ENCODE measurements around the gene TMPRSS11D.

Gene TMPRSS11D, protein sequence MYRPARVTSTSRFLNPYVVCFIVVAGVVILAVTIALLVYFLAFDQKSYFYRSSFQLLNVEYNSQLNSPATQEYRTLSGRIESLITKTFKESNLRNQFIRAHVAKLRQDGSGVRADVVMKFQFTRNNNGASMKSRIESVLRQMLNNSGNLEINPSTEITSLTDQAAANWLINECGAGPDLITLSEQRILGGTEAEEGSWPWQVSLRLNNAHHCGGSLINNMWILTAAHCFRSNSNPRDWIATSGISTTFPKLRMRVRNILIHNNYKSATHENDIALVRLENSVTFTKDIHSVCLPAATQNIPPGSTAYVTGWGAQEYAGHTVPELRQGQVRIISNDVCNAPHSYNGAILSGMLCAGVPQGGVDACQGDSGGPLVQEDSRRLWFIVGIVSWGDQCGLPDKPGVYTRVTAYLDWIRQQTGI

GRCh38 chr4:67883902-67884301, at the start of gene TMPRSS11D:
TSS of gene TMPRSS11D (minus strand) at chr4:67884002. CDS start at chr4:67883933, 69 bp downstream.
- no peak for DNase-seq (ENCODE audit: low spot score)

- no peak for DNase-seq (ENCODE audit: low spot score)
Measured at GRCh38 chr4:67933038-67933437, 49.2 kb upstream of the TMPRSS11D start.

DNA sequence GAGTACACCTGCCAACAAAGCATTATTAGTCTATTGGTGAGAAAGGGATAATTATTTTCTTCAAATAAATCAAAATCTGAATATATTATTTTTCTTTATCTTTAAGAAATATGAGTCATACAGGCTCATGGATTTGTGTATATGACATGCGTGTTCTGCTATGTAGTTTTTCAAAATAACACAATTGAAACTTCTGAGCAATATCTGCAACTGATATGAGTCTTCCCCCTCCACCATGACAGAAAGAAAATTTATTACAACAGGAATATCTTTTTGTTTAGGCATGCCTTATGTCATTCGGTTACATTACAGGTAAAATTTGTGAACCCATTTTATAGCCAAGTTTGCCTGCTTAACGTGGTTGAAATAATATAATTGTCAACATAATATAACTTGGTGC, 47.5 kb upstream of the TMPRSS11D start:
- no peak for DNase-seq (ENCODE audit: low spot score)

DNA sequence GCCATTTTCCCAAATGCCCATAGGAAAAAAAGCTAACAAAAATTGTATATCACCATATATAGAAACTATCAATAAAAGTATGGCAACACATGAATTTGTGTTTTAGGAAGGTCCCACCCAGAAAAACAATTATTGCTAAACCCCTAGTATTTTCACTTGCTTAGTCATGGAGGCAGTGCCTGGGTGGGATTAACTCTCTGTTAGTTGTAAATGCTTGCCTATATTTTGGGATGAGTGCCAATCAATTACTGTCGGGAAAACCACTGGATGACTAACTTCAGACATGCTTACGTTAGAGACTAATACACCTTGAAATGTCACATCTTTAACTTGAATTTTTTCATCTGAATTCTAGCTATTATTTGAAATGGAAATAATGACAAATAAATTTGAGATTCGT, 45.6 kb upstream of the TMPRSS11D start:
- DNase-seq (ENCODE audit: low spot score): no peak

DNA sequence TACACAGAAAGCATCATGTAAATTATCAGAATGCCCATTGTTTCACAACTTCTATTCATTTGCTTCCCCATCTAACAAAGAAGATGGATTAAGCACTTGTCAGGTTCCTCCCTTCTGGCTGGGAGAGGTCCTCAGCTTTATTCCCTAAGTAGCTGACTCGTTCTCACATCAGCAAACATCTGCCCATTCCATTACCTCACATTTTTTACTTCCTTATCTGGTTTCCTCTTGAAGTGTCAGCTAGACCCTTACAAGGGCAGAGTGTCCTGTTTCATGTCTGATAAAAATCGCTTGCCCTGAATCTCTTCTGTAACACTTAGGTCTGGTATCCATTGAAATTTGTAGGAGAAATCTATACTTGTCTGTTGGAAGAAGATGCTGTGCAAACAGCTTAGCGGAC, 44.7 kb upstream of the TMPRSS11D start:
- no peak for DNase-seq (ENCODE audit: low spot score)

DNA sequence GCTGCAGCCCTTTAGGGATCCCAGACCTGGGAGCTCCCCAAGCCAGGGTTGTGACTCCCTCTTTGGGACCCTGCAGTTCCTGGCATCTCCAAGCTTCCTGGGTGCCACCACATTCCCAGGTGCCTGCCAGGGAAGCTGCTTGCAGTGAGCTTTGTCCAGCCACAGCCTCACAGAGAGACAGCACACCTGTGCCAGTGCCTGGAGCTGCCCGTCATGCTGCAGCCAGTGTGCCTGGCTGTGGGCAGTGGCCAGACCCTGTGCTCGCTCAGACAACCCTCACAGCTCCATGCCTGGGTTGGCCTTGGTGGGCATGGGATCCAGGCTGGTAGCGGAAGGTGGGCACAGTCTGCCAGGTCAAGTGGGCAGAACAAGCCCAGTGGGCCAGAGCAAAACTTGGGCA, 43.4 kb upstream of the TMPRSS11D start:
- DNase-seq (ENCODE audit: low spot score): no peak

DNA sequence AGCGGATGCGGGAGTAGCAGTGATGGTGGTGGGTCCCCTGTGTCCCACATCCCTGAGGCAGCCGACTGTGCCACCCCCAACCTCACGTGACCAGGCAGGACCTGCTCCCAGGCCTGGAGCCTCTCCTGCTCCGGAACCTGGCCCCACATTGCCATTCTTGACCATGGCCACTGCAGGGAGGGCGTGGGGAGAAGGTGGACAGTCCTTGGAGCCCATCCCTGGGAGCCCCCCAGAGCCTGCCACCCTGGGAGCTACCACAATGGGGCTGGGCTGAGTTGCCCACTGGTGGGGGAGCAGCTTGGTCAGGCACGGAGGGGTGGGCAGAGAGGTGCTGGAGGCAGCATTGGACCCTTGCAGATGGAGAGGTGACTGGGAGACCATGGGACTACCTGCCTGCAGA, 42.7 kb upstream of the TMPRSS11D start:
- DNase-seq (ENCODE audit: low spot score): no peak

DNA sequence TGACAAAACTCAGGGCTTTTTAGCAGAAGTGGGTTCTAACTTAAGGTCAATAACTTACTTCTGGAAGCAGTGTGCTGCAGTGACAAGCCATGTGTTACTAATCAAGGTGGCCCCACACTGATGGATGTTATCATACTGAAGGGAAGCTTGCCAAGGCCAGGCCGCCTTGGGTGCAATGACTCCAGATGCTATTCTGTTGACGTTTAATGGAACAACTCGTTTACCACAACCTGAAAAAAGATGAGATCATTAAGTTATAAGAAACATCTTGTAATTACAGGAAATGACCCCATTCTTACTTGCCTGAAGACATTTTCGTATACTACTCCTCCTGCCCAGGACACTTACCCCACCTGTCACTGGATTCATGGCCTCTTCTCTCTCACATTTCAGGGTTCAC, 38.9 kb upstream of the TMPRSS11D start:
- no peak for DNase-seq (ENCODE audit: low spot score)

- DNase-seq (ENCODE audit: low spot score): no peak
Measured at GRCh38 chr4:67918428-67918827, 34.6 kb upstream of the TMPRSS11D start.

DNA sequence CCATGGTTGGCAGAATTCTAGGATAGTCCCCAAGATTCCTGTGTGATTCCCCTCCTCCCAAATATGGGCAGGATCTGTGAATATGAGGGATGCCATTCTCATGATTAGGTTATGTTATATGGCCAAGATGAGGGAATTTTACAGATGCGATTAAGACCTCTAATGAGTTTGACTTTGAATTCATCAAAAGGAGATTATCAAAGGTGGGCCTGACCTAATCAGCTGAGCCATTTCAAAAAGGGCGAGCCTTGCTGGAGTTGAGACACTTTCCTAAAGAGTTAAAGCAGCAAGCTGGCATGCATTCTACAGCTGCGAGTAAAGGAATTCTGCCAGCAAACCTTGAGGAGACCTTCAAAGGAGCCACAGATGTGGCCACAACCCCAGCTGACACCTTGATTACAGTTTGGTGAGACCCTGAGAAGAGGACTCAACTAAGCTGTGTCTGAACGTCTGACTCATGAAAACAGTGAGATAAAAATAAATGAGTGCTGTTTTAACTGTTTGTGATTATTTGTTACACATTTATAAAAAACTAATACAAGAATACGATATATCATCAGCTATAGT, 31.7 kb upstream of the TMPRSS11D start:
- no peak for DNase-seq (ENCODE audit: low spot score)

- no peak for DNase-seq (ENCODE audit: low spot score)
Measured at GRCh38 chr4:67912080-67912479, 28.3 kb upstream of the TMPRSS11D start.

- no peak for DNase-seq (ENCODE audit: low spot score)
Measured at GRCh38 chr4:67911638-67912037, 27.8 kb upstream of the TMPRSS11D start.

DNA sequence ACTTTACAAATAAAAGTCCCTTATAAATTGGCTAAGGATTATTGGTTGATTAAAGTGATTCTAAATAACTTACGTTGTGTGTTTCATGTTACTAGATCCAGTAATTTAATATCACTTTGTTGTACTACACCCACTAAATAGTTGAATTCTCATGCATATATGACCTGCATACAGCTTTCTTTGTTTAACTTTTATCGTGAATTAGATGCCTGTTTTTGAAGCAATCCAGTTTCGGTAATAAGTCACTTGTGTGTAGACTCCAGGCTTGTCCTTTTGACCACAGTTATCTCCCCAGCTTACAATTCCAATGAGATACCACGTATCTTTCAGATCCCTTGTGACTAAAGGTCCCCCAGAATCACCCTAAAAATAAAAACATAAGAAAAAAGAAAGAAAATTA, 27.3 kb upstream of the TMPRSS11D start:
- no peak for DNase-seq (ENCODE audit: low spot score)

GRCh38 chr4:67910585-67910905, 26.7 kb upstream of the TMPRSS11D start:
- no peak for DNase-seq (ENCODE audit: low spot score)

DNA sequence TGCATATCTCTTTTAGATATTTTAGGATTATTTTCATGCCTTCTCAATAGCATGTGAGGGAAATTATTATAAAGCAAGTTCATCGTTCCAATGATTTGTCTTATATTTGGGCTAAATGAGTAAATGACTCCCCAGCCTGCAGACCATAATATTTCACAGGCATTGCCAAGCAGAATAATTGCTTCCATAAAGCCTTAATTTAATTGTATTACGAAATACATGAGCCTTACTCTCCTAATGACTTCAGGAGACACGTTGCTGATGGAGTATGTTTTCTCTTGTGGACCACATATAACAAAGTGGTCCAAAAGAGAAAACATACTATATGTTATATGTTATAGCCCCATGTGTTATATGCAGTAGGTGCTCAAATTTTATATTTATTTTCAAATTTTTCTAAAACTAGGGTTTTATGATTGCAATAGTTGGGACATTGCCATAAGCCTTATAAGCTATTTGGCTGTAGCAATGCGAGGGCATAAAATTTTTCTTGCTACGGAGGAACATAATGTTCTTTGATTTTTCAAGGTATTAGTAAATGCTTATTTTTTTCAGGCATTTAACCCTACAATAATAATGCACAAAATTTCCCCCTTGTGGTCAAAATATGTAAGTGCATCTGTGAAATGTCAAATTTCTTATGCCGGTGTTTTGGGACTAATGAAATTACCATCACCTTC, 26.2 kb upstream of the TMPRSS11D start:
- no peak for DNase-seq (ENCODE audit: low spot score)

- no peak for DNase-seq (ENCODE audit: low spot score)
Measured at GRCh38 chr4:67907650-67908049, 23.8 kb upstream of the TMPRSS11D start.

- no peak for DNase-seq (ENCODE audit: low spot score)
Measured at GRCh38 chr4:67899096-67899495, 15.3 kb upstream of the TMPRSS11D start.

DNA sequence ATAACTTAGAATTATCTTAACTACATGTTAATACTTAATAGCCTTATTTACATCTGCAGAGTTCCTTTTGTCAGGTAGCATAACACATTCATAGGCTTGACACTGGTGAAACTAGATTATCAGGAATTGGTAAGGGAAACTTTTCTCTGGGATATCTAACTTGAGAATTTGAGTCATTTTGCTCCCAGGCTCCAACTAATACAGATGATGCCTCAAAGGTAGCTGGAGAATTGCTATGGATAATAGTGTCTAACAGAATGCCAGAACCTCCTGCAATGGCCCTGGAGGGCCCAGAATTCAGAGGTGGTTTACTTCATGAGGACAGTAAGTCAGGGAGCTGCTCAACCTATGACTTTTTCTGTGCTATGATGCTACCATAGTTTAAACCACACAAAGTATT, 13.9 kb upstream of the TMPRSS11D start:
- no peak for DNase-seq (ENCODE audit: low spot score)

GRCh38 chr4:67896421-67897065, 12.7 kb upstream of the TMPRSS11D start:
- no peak for DNase-seq (ENCODE audit: low spot score)

GRCh38 chr4:67894659-67895058, 10.9 kb upstream of the TMPRSS11D start:
- no peak for DNase-seq (ENCODE audit: low spot score)

DNA sequence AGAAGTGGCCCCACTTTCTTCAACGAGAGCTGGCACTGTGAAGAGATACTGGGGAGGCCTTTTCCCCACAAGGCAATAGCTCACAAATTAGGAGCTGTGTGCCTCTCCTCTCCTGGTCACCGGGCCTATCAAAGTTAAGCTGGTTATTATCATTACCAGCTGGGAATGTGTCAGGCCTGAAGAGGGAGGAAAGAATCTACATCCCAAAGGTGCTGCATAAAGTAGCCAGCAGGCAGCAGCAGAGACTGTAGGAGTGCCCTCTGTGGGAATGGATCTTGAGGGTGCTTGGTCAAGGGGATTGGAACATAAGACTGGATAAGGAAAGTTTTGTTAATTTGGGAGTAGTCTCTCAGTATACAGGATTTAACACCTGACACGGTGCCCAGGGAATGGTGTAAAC, 9.1 kb upstream of the TMPRSS11D start:
- no peak for DNase-seq (ENCODE audit: low spot score)

GRCh38 chr4:67892253-67892652, 8.5 kb upstream of the TMPRSS11D start:
- DNase-seq (ENCODE audit: low spot score): no peak

DNA sequence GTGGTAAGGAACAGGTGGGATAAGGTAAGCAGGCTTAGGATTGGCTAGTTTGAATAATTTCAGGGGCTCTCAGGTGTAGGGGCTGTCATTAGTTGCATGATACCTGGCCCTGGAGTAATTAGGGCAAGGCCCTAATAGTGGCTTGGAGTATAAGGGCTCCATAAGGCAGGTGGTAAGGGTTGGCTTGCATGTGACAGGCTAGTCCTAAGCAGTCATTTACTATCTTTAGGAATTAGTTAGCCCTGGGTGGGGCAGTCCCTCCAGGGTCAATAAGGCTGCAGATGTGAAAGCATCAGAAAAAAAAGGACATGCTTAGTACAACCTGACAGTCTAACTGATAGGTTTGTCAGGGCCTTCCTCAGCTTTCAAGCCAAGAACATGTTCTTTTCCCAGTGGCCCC, 7.8 kb upstream of the TMPRSS11D start:
- no peak for DNase-seq (ENCODE audit: low spot score)

All from pons (tissue), 1 donor.